AG09309 (cell line): Measurements from ENCODE around the gene ALKBH6.

ENCODE experiments used
- DNase-seq: peaks from one replicate; pipeline ENCODE4 v3.0.0-alpha.2; 2010; ENCODE audit warnings: low read depth
- H3K4me3 ChIP-seq: 2 replicates; pipeline ENCODE4 v1.5.1; 2011; ENCODE audit warnings: mild to moderate bottlenecking, low read depth, low read length, moderate library complexity; ENCODE audit not compliant: control insufficient read depth
- TF ChIP-seq, protein P1 (sequence below): IDR thresholded peaks from 2 replicates; pipeline ENCODE4 v1.5.1; 2011; ENCODE audit warnings: mild to moderate bottlenecking, low read depth, low read length, inconsistent platforms; ENCODE audit not compliant: insufficient read depth, control insufficient read depth; ENCODE audit errors: missing control alignments

Gene ALKBH6

DNA sequence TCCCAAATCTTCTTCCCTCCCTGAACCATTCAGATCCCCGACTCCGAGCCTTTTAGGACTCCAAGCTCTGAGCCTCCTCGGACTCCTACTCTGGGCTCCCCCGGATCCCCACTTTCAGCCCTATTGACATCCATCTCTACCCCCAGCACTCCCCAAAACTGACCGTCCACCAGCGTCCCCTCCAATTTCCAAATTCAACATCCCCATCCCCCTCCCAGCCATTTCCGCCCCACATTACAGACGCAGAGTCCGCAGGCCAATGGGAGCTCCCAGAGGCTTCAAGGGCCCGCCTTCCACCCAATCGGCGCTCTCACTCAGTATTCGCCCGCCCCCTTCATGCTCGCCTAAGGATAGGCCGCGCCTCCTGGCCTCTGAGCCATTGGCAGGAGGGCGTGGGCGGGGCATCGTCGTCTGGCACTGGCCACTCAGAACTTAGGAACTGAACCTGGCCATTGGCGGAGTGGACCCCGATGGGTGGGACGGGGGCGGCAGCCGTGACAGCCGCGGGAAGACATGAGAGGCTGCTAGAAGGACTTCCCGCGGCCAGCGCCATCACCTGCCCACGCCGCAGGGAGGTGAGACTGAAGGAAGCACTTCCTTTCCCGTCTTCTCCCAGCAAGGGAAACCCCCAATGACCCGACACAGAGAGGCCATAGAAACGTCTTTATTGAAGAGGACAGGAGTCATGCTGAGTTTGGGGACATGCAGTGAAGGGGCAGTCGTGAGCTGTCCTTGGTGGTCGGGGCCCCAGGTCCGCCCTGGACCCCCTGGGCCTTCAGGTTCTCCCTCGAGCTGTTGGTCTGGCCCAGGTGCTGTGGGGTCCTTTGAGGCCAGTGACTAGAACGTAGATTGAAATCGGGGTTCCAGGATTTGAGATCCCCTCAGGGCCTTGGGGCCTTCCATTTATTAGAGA is at the start of gene ALKBH6:
ALKBH6 (minus strand) TSS at position 202 of the 913 bp plus-strand sequence. CDS start 816 bp downstream, outside the sequence.
- peak within 1 kb of the TSS; percentile 83 for H3K4me3 ChIP-seq
- DNase-seq = peak; percentile 89
- TF ChIP-seq, protein P1, sequence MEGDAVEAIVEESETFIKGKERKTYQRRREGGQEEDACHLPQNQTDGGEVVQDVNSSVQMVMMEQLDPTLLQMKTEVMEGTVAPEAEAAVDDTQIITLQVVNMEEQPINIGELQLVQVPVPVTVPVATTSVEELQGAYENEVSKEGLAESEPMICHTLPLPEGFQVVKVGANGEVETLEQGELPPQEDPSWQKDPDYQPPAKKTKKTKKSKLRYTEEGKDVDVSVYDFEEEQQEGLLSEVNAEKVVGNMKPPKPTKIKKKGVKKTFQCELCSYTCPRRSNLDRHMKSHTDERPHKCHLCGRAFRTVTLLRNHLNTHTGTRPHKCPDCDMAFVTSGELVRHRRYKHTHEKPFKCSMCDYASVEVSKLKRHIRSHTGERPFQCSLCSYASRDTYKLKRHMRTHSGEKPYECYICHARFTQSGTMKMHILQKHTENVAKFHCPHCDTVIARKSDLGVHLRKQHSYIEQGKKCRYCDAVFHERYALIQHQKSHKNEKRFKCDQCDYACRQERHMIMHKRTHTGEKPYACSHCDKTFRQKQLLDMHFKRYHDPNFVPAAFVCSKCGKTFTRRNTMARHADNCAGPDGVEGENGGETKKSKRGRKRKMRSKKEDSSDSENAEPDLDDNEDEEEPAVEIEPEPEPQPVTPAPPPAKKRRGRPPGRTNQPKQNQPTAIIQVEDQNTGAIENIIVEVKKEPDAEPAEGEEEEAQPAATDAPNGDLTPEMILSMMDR = no peak

DNA sequence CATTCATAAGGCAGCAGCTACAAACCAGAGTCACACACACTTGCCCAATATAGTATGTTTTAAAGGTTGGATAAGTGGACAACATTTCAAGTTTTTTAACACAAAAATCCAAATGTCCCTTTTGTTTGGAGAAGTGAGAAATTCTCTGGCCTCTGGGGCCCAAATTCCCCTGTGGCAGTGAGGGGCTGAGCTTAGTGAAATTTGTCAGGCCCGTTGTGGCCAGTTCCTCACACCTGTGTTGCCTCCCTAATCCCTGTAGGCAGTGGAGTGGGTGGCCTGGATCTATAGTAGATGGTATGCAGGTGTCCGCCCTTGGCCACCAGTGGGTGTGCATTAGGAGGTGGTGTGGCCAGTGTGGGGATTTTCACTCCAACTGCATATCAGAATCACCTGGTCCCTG is 47.4 kb upstream of the ALKBH6 start:
- no peak for DNase-seq
- no peak overlapping the region for H3K4me3 ChIP-seq
- TF ChIP-seq, protein P1 = no peak

- peak; percentile 10 for DNase-seq
- TF ChIP-seq, protein P1 = peak; percentile 81
- H3K4me3 ChIP-seq = no peak overlapping the region
These were observed 46.4 kb upstream of the ALKBH6 start for GRCh38 chr19:36060430-36060829.

- TF ChIP-seq, protein P1 = no peak
- DNase-seq = no peak
- no peak overlapping the region for H3K4me3 ChIP-seq
These were observed 45.3 kb upstream of the ALKBH6 start for GRCh38 chr19:36059180-36059910.

DNA sequence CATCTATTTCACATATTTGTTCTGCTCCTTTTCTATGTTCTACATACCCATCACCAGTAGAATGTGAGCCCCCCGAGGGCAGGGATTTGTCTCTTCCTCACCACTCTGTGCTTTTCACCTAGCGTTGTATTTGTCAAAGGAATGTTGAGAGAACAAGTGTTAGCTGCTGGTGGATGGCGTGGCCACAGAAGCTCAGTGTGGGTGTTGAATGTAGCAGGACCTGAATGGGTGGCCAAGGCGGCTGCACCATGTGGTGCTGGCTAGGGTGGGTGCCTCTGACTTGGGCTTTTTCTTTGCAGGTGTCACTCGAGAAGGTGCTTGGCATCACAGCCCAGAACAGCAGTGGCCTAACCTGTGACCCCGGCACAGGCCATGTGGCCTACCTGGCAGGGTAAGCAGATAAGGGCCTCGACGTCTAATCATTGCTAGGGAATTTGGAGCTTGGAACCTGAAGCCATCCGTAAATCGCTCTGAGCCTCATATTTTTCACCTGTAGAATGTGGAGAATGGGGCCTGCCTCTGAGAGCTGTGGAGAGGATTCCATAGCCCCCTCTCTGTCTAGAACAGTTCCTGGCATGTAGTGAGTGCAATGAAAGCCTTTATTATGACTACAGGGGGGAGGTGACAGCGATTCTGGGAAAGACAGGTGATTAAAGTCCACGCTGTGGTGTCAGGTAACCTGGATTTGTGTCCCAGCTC is 44.6 kb upstream of the ALKBH6 start:
- no peak overlapping the region for H3K4me3 ChIP-seq
- no peak for DNase-seq
- TF ChIP-seq, protein P1 = no peak
